Mesothelial cell of epicardium (in vitro differentiated cells): Measurements from ENCODE around the gene BUB1. TPM values are rescaled to one million over a fixed set of nuclear protein-coding genes. Genes with fewer than 3 reads are reported as not detected.
A peak's percentile ranks its signal among the peaks of the same experiment; 100 is the strongest.

ENCODE experiments used
- DNase-seq, 2 experiments: peaks; one replicate each; pipeline ENCODE4 v3.0.0; 2021; ENCODE audit warnings: low spot score in 2 of 2; ENCODE audit not compliant: unreplicated experiment in 2 of 2
- H3K27ac Mint-ChIP-seq: 2 replicates; pipeline ENCODE4 v1.8.0; 2021; ENCODE audit warnings: mixed read lengths
- H3K27me3 Mint-ChIP-seq: 2 replicates; pipeline ENCODE4 v1.8.0; 2021; ENCODE audit warnings: low read depth, mixed read lengths
- H3K36me3 Mint-ChIP-seq: 2 replicates; pipeline ENCODE4 v1.8.0; 2021; ENCODE audit warnings: mixed read lengths
- H3K4me1 Mint-ChIP-seq: 2 replicates; pipeline ENCODE4 v1.8.0; 2021; ENCODE audit warnings: mixed read lengths
- H3K4me3 Mint-ChIP-seq: 2 replicates; pipeline ENCODE4 v1.8.0; 2021; ENCODE audit warnings: mild to moderate bottlenecking, moderate library complexity, mixed read lengths
- H3K9me3 Mint-ChIP-seq: 2 replicates; pipeline ENCODE4 v1.8.0; 2021; ENCODE audit warnings: mixed read lengths
- CTCF ChIP-seq: fragments of 200-600 bp; sonication (generic); IDR thresholded peaks from one replicate; pipeline ENCODE4 v1.5.0; 2021; ENCODE audit warnings: antibody characterized with exemption; ENCODE audit not compliant: unreplicated experiment
- total RNA-seq: library from RNA; stranded (reverse); gene quantifications from 3 replicates; pipeline ENCODE4 v1.2.1, GENCODE V29; 2021

Gene BUB1
- total RNA-seq, 1 donor from 2014 or later = 21.2 TPM

- Mint-ChIP-seq H3K36me3 (peaks cover 14% of the 10 kb centered on the region), H3K27me3 (no peaks in the 10 kb centered on the region), H3K27ac (peak overlapping the region; percentile 99), H3K4me1 (peaks cover 48% of the 10 kb centered on the region), H3K4me3 (no peak overlapping the region), H3K9me3 (no peaks in the 10 kb centered on the region)
- no peak for TF ChIP-seq CTCF
- DNase-seq = no peak
These were observed 18.6 kb downstream of the BUB1 start for GRCh38 chr2:110659248-110659647.

DNA sequence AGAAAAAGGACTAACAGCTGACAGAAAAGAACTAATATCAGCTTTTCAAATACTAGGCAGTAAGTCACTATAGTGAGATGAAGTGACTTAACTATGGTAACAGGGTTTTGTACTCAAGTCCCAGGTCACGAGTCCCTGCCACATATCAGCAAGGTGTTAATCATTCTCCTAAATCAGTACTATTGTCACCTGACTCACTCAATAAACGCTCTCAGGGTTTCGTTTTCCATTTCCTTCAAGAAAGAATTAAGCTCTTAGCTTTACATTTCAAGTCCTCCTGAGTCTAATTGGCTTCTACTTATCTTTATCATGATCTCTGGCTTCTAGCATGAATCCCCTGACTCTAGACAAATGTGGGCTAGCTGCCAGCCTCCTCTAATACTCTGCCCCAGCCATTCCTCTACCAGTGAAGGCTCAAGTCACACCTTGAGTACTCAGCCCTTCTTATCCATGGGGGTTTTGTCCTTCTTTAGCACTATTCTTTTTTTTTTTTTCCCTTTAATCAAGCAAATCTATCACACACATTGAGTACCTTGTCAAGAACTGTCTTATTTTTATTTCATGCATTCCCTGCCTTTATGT is 20.0 kb downstream of the BUB1 start:
- H3K4me1 Mint-ChIP-seq = peaks cover 44% of the 10 kb centered on the region
- no peak for TF ChIP-seq CTCF
- no peaks in the 10 kb centered on the region for H3K27me3 Mint-ChIP-seq
- no peaks in the 10 kb centered on the region for H3K9me3 Mint-ChIP-seq
- peaks cover 21% of the 10 kb centered on the region for H3K36me3 Mint-ChIP-seq
- no peak overlapping the region for H3K4me3 Mint-ChIP-seq
- DNase-seq = no peak
- H3K27ac Mint-ChIP-seq = peak overlapping the region; percentile 99

DNA sequence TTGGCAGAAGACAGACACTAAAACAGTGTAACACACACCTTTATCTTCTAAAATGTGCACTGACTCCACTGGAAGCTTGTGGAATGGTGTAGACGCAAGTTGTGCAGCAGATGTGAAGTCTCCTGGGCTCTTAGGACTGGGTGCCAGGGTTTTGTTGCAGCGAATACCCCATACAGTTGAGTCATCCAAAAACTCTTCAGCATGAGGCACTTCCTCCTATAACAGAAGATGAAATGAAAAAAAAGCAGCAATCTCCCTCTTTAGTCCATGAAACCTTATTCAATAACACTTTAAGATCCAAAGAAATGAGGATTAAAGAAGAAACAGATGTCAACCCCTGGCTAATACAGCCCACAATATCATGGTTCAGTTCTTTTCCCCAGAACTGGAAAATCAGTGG is 22.2 kb downstream of the BUB1 start:
- Mint-ChIP-seq H3K27ac (no peak overlapping the region), H3K27me3 (no peaks in the 10 kb centered on the region), H3K4me3 (no peak overlapping the region), H3K9me3 (no peaks in the 10 kb centered on the region), H3K4me1 (peaks cover 34% of the 10 kb centered on the region), H3K36me3 (peaks cover 22% of the 10 kb centered on the region)
- no peak for TF ChIP-seq CTCF
- DNase-seq = no peak

DNA sequence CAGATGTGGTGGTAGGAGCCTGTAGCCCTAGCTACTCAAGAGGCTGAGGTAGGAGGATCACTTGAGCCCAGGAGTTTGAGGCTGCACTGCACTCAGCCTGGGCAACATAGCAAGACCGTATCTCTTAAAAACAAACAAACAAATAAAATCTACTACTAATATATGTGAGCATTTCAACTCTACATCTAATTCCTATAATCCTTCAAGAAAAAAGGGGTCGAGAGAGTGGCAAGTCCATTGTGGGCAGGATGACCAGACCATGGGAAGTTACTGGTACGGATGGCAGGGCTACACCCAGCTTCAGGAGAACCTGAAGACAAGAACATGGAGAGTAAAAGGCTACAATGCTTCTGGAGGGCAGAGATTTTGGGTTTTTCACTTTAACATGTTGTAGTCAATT is 24.0 kb downstream of the BUB1 start:
- no peak for TF ChIP-seq CTCF
- H3K4me1 Mint-ChIP-seq = peaks cover 22% of the 10 kb centered on the region
- H3K36me3 Mint-ChIP-seq = peaks cover 22% of the 10 kb centered on the region
- H3K9me3 Mint-ChIP-seq = no peaks in the 10 kb centered on the region
- no peak for DNase-seq
- H3K4me3 Mint-ChIP-seq = no peak overlapping the region
- no peaks in the 10 kb centered on the region for H3K27me3 Mint-ChIP-seq
- H3K27ac Mint-ChIP-seq = no peak overlapping the region

DNA sequence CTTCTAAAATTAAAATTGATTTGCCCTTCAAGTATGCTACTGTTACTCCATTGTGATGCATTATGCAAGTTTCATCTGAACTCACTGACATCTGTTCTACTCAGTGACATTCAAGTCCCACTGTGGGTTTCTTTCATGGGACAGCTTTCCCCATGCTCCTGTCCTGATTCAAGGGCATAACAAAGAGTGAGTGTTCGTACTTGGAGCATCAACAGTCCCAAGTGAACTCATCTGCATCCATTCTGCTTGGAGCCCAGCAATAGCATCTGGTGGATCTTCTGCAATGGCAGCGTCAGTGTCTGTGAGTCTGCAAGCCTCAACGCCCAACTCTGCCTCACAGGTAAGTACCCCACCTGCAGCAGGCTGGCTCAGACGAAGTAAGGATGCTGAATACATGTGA is 27.5 kb downstream of the BUB1 start:
- Mint-ChIP-seq H3K4me3 (no peak overlapping the region), H3K9me3 (no peaks in the 10 kb centered on the region), H3K4me1 (no peaks in the 10 kb centered on the region), H3K27me3 (no peaks in the 10 kb centered on the region), H3K36me3 (peaks cover 20% of the 10 kb centered on the region), H3K27ac (no peak overlapping the region)
- DNase-seq = no peak
- TF ChIP-seq CTCF = no peak

GRCh38 chr2:110647777-110648176 is 30.1 kb downstream of the BUB1 start:
- no peaks in the 10 kb centered on the region for H3K27me3 Mint-ChIP-seq
- H3K36me3 Mint-ChIP-seq = peaks cover 24% of the 10 kb centered on the region
- DNase-seq = no peak
- peaks cover 8% of the 10 kb centered on the region for H3K9me3 Mint-ChIP-seq
- H3K4me1 Mint-ChIP-seq = no peaks in the 10 kb centered on the region
- H3K4me3 Mint-ChIP-seq = no peak overlapping the region
- H3K27ac Mint-ChIP-seq = no peak overlapping the region
- no peak for TF ChIP-seq CTCF
